T-helper 17 cell (primary cell): ENCODE measurements around the gene UFSP2. TPM values are rescaled to one million over a fixed set of nuclear protein-coding genes. Genes with fewer than 3 reads are reported as not detected.
"Not testable (repeated sequence)": the region's sequence is repeated elsewhere in the genome, so short reads cannot be mapped to it uniquely, and the experiment has no call there.

Experiments
- ATAC-seq: fragments of 150-1000 bp; cut with Tn5 transposase; 2 replicates; pipeline ENCODE4 v1.10.0; 2021; ENCODE audit warnings: mild to moderate bottlenecking, moderate library complexity
- DNase-seq, 3 donors: peaks; one replicate each; pipeline versions ENCODE4 v3.0.0 to v3.0.0-alpha.2; 2020 to 2021
- H3K9me3 ChIP-seq: one replicate; pipeline ENCODE4 v1.7.0; 2013; ENCODE audit warnings: low read length, mild to moderate bottlenecking; ENCODE audit not compliant: control insufficient read depth, poor library complexity, severe bottlenecking
- H3K27ac Mint-ChIP-seq: one replicate; pipeline ENCODE4 v1.8.0; 2022; ENCODE audit warnings: mild to moderate bottlenecking, moderate library complexity, mixed read lengths
- H3K27me3 Mint-ChIP-seq: one replicate; pipeline ENCODE4 v1.8.0; 2022; ENCODE audit warnings: mixed read lengths
- H3K36me3 Mint-ChIP-seq: one replicate; pipeline ENCODE4 v1.8.0; 2022; ENCODE audit warnings: low read depth, mixed read lengths
- H3K4me1 Mint-ChIP-seq: one replicate; pipeline ENCODE4 v1.8.0; 2022; ENCODE audit warnings: mild to moderate bottlenecking, mixed read lengths
- H3K4me3 Mint-ChIP-seq: one replicate; pipeline ENCODE4 v1.8.0; 2022; ENCODE audit warnings: mild to moderate bottlenecking, moderate library complexity, mixed read lengths
- total RNA-seq, 4 donors: library from RNA in 2 of 4; stranded (reverse) in 2 of 4; gene quantifications; one replicate each; pipeline ENCODE4 v1.2.3 and lab custom pipeline; 2022 to 2026

Gene UFSP2
- total RNA-seq, 2 donors from 2014 or later, result 16.8 to 21.3 TPM

- DNase-seq (no peak), ATAC-seq (no peak)
- no peaks in the 10 kb centered on the region for H3K27me3 Mint-ChIP-seq
- no peak overlapping the region for H3K27ac Mint-ChIP-seq
- no peaks in the 10 kb centered on the region for H3K9me3 ChIP-seq
- H3K36me3 Mint-ChIP-seq, result no peaks in the 10 kb centered on the region
- peaks cover 2% of the 10 kb centered on the region for H3K4me1 Mint-ChIP-seq
- no peak overlapping the region for H3K4me3 Mint-ChIP-seq
Observed at GRCh38 chr4:185370268-185370949, 55.4 kb downstream of the UFSP2 start.

- ATAC-seq (no peak), DNase-seq (no peak)
- H3K27me3 Mint-ChIP-seq, result no peaks in the 10 kb centered on the region
Observed at GRCh38 chr4:185369731-185370130, 56.0 kb downstream of the UFSP2 start.

GRCh38 chr4:185364886-185365285 lies 60.9 kb downstream of the UFSP2 start:
- Mint-ChIP-seq H3K27me3 (no peaks in the 10 kb centered on the region), H3K4me1 (no peaks in the 10 kb centered on the region), H3K36me3 (no peaks in the 10 kb centered on the region), H3K4me3 (no peak overlapping the region), H3K27ac (no peak overlapping the region)
- H3K9me3 ChIP-seq, result no peaks in the 10 kb centered on the region
- ATAC-seq (no peak), DNase-seq (no peak)

More at GRCh38 chr4:185369731-185370130, 56.0 kb downstream of the UFSP2 start:
- Mint-ChIP-seq H3K4me1 (peaks cover under 1% of the 10 kb centered on the region), H3K4me3 (no peak overlapping the region), H3K27ac (no peak overlapping the region), H3K36me3 (no peaks in the 10 kb centered on the region)
- no peaks in the 10 kb centered on the region for H3K9me3 ChIP-seq

GRCh38 chr4:185363251-185363650 lies 62.5 kb downstream of the UFSP2 start:
- no peaks in the 10 kb centered on the region for H3K36me3 Mint-ChIP-seq
- no peaks in the 10 kb centered on the region for H3K27me3 Mint-ChIP-seq
- H3K4me1 Mint-ChIP-seq, result no peaks in the 10 kb centered on the region
- ATAC-seq (no peak), DNase-seq (no peak)
- H3K27ac Mint-ChIP-seq, result no peak overlapping the region
- H3K9me3 ChIP-seq, result no peaks in the 10 kb centered on the region
- no peak overlapping the region for H3K4me3 Mint-ChIP-seq

- H3K9me3 ChIP-seq, H3K27ac Mint-ChIP-seq: not testable (repeated sequence)
Observed at GRCh38 chr4:185362570-185362969, 63.2 kb downstream of the UFSP2 start.

GRCh38 chr4:185361872-185362271 lies 63.9 kb downstream of the UFSP2 start:
- no peaks in the 10 kb centered on the region for H3K27me3 Mint-ChIP-seq
- no peaks in the 10 kb centered on the region for H3K4me1 Mint-ChIP-seq
- no peak overlapping the region for H3K27ac Mint-ChIP-seq
- no peak overlapping the region for H3K4me3 Mint-ChIP-seq
- ATAC-seq, result no peak
- no peaks in the 10 kb centered on the region for H3K9me3 ChIP-seq
- no peaks in the 10 kb centered on the region for H3K36me3 Mint-ChIP-seq
- DNase-seq, result no peak

More at GRCh38 chr4:185362570-185362969, 63.2 kb downstream of the UFSP2 start:
- not testable (repeated sequence) for H3K36me3 Mint-ChIP-seq, H3K4me3 Mint-ChIP-seq, ATAC-seq, H3K27me3 Mint-ChIP-seq, H3K4me1 Mint-ChIP-seq, DNase-seq

- H3K4me1 Mint-ChIP-seq, result peaks cover 2% of the 10 kb centered on the region
- H3K36me3 Mint-ChIP-seq, result peaks cover 4% of the 10 kb centered on the region
- H3K4me3 Mint-ChIP-seq, result no peak overlapping the region
- H3K27me3 Mint-ChIP-seq, result no peaks in the 10 kb centered on the region
- no peak overlapping the region for H3K27ac Mint-ChIP-seq
- ATAC-seq (no peak), DNase-seq (no peak)
- no peaks in the 10 kb centered on the region for H3K9me3 ChIP-seq
Observed at GRCh38 chr4:185359767-185360446, 65.9 kb downstream of the UFSP2 start.

GRCh38 chr4:185358959-185359358 lies 66.8 kb downstream of the UFSP2 start:
- Mint-ChIP-seq H3K27ac (no peak overlapping the region), H3K36me3 (peaks cover 4% of the 10 kb centered on the region), H3K27me3 (no peaks in the 10 kb centered on the region), H3K4me3 (no peak overlapping the region), H3K4me1 (peaks cover 2% of the 10 kb centered on the region)
- no peaks in the 10 kb centered on the region for H3K9me3 ChIP-seq
- no peak for DNase-seq
- no peak for ATAC-seq

GRCh38 chr4:185358514-185358913 lies 67.2 kb downstream of the UFSP2 start:
- H3K9me3 ChIP-seq, result no peaks in the 10 kb centered on the region
- DNase-seq (no peak), ATAC-seq (no peak)
- Mint-ChIP-seq H3K4me1 (peaks cover 2% of the 10 kb centered on the region), H3K36me3 (peaks cover 4% of the 10 kb centered on the region), H3K27ac (no peak overlapping the region), H3K4me3 (no peak overlapping the region), H3K27me3 (no peaks in the 10 kb centered on the region)

- no peak for ATAC-seq
- no peak overlapping the region for H3K27ac Mint-ChIP-seq
- no peaks in the 10 kb centered on the region for H3K9me3 ChIP-seq
- peaks cover 7% of the 10 kb centered on the region for H3K36me3 Mint-ChIP-seq
- DNase-seq, result no peak
- H3K4me3 Mint-ChIP-seq, result no peak overlapping the region
- no peaks in the 10 kb centered on the region for H3K27me3 Mint-ChIP-seq
- peaks cover 2% of the 10 kb centered on the region for H3K4me1 Mint-ChIP-seq
Observed at GRCh38 chr4:185357733-185358440, 67.9 kb downstream of the UFSP2 start.

GRCh38 chr4:185357211-185357610 lies 68.6 kb downstream of the UFSP2 start:
- Mint-ChIP-seq H3K27me3 (no peaks in the 10 kb centered on the region), H3K4me1 (peaks cover 2% of the 10 kb centered on the region), H3K27ac (no peak overlapping the region), H3K36me3 (peaks cover 7% of the 10 kb centered on the region), H3K4me3 (no peak overlapping the region)
- no peak for ATAC-seq
- no peaks in the 10 kb centered on the region for H3K9me3 ChIP-seq
- no peak for DNase-seq

- Mint-ChIP-seq H3K4me1 (peaks cover 2% of the 10 kb centered on the region), H3K27me3 (no peaks in the 10 kb centered on the region), H3K4me3 (peak overlapping the region; percentile 19), H3K27ac (no peak overlapping the region), H3K36me3 (peaks cover 21% of the 10 kb centered on the region)
- H3K9me3 ChIP-seq, result no peaks in the 10 kb centered on the region
- DNase-seq, result no peak
- ATAC-seq, result no peak
Observed at GRCh38 chr4:185352741-185353140, 73.0 kb downstream of the UFSP2 start.

GRCh38 chr4:185352202-185352601 lies 73.6 kb downstream of the UFSP2 start:
- no peak for ATAC-seq
- Mint-ChIP-seq H3K4me1 (peaks cover 2% of the 10 kb centered on the region), H3K4me3 (no peak overlapping the region), H3K27me3 (no peaks in the 10 kb centered on the region), H3K27ac (no peak overlapping the region), H3K36me3 (peaks cover 23% of the 10 kb centered on the region)
- no peak for DNase-seq
- H3K9me3 ChIP-seq, result no peaks in the 10 kb centered on the region
